CD4-positive, alpha-beta T cell treated with Interleukin-10 for 1 hour (primary cell): ENCODE results near the gene TMEM39A.
A peak's percentile ranks its signal among the peaks of the same experiment; 100 is the strongest.

Experiments
- DNase-seq: peaks from one replicate; pipeline ENCODE4 v3.0.0-alpha.2; 2020

TMEM39A gene

DNA sequence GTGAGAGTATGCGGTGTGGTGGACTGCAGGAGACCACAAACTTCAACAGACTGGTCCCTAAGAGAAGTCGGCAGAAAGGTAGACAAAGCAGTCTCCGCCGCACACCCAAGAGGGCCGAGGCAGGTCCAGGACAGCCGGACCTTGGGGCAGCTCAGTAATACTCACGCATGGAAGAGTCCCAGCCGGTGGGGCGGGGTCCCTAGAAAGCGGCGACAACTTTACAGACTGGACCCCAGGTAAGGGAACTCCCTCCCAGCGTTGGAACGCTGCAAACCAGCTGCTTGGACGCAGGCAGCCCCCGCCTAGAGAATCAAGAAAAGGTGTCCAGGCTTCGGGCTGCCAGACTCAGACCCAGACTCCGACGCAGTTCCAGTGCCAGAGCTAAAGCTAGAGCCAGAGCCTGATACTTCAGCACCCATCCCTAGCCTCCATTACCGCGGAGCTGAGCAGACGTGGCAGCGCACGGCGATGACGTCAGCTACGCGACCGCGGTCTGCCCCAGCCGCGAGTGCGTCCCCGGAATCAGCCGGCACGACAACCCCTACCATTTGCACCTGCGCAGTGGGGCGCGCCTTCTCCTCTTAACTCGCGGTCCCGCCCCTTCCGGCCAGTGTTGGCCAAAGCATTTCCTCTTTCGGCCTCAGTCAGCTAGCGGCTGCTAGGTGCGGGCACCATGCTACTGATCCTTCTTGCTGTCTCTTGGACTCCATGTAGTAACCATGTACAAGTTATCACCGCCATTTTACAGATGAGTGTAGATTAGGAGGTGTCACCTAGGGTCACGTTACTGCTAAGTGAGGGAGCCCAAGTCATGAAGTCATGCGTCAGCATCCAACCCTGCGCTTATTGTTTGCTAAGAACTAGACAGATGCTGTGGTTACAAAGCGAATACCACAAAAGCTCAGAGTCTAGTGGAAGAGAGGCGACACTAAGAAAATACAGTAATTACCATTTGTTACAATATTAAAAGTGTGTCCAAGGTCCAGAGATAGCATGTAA lies at the start of gene TMEM39A:
TMEM39A (minus strand) TSS at position 445 of the 999 bp plus-strand sequence. CDS start 1,541 bp downstream, outside the sequence.
- peak; percentile 98 for DNase-seq

DNA sequence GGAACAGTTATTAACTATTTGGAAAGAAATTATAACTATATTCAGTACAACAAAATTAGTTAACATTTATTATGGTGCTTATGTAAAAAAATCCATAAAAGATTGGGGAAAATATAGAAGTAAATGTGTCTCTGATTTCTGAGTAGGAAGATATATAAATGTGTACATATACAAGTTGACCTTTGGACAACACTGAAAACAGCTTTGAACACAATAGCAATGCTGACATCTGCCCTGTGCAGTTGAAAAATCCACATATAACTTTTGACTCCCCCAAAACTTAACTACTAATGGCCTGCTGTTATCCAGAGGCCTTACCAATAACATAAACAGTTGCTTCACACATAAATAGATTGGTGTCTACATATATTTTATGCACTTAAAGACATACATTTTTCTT lies 47.3 kb upstream of the TMEM39A start:
- no peak for DNase-seq

DNA sequence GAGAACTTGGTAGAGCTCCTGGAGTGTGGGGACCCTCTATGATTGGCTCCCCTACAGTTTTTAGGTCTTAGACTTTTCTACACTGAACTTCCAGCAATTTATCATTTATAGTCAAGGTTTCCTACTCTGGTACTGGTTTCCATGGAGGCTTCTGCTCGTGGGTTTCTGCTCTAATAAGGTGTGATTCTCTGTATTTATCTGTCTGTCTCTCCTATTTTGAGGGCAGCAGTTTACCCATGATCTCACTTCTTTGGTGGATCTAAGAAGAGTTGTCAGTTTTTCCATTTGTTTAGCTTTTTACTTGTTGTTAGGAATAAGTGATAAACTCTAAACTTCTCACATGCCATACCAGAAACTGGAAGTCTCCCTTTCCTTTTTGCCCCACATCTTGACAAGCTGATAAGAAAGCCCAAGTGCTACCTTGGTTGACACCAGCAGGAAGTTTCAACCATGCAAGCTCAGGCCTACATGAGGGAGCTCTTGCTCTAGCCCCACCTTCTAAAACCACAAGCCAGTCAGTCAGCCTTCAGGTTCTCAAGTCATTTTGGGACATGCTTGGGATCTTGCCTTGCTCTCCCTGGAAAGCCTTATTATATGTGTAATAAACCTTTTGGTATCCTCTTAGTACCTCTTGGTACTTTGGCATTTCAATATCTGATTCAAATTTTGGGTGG lies 44.9 kb upstream of the TMEM39A start:
- no peak for DNase-seq

- DNase-seq: no peak
Observed at GRCh38 chr3:119507404-119507803, 44.0 kb upstream of the TMEM39A start.

DNA sequence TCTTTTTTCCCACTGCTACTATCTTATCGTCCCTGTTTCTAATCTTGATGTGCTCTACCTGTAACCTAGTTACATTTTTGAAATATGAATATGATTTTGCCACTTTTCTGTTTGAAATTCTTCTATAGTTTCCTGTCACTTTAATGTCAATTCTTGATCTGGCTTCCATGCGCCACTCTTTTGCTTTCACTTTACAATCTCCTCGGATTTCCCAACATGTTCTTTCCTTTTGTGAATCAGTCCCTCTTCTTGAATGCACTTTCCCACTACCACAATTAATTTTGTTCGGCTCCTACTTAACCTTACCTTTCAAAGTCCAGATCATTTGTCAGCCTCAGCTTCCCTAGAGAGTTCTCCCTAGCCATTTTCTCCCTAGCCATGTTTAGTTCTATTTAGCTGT lies 43.2 kb upstream of the TMEM39A start:
- DNase-seq: no peak

GRCh38 chr3:119500901-119501300 lies 37.5 kb upstream of the TMEM39A start:
- no peak for DNase-seq

DNA sequence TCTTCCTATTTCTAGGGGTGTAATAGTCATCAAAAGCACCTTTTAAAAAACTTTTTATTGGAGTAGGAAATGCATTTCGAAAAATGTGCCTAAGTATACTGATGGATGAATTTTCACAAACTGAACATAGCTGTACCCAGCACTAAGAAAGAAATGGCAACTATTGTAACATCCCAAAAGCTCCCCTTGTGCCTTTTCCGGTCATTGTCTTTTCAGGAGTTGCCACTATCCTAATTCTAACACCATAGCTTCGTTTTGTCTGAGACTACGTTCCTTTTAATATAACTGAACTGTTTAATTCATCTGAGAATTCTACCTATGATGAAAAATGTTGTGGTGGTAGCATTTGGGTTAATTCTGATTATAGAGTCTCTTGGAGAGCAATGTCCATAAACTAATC lies 36.9 kb upstream of the TMEM39A start:
- DNase-seq: no peak

GRCh38 chr3:119498186-119499011 lies 35.0 kb upstream of the TMEM39A start, which contains the start of gene TIMMDC1:
TSS of gene TIMMDC1 (plus strand) at chr3:119498547. CDS start at chr3:119498734, 187 bp downstream.
- peak; percentile 97 for DNase-seq

DNA sequence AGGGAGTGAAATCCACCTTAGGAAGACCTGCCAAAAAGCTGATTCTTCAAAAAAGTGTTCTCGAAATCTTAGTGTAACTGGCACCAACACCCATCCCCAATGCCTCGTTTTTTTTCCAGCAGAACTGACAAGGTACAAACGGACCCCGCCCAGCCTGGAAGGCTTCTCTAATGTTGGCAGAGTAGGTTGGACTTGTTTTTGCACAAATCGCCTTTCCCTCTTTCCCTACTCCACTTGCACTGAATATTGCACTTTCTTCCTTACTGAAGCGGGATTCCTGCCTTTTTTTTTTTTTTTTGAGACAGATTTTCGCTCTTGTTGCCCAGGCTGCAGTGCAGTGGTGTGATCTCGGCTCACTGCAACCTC lies 34.4 kb upstream of the TMEM39A start:
- no peak for DNase-seq

- no peak for DNase-seq
Observed at GRCh38 chr3:119494597-119494996, 31.2 kb upstream of the TMEM39A start.

GRCh38 chr3:119492810-119493209 lies 29.4 kb upstream of the TMEM39A start:
- DNase-seq: no peak

GRCh38 chr3:119492128-119492527 lies 28.7 kb upstream of the TMEM39A start:
- no peak for DNase-seq

DNA sequence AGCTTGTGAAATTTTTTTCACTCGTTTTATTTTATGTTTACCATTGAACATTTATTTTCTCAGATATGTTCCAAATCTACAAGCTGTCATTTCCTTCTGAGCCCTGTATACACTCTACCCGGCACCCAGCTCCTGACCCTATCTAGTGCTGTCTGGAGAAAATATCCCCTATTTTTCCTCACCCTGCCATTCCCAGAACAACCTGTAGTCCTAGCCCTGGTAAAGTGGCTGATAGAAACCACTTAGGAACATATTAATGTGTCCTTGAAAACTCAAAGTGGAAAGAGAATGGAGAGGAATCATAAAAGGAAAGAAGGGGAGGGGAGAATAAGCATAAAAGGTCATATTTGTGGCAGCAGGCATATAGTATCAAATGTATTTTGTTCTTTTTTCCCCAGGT lies 26.7 kb upstream of the TMEM39A start:
- DNase-seq: no peak

- no peak for DNase-seq
Observed at GRCh38 chr3:119485563-119485962, 22.1 kb upstream of the TMEM39A start.

- DNase-seq: no peak
Observed at GRCh38 chr3:119483101-119483500, 19.7 kb upstream of the TMEM39A start.

GRCh38 chr3:119481079-119481478 lies 17.7 kb upstream of the TMEM39A start:
- DNase-seq: no peak

GRCh38 chr3:119470866-119471265 lies 7.5 kb upstream of the TMEM39A start:
- DNase-seq: no peak

DNA sequence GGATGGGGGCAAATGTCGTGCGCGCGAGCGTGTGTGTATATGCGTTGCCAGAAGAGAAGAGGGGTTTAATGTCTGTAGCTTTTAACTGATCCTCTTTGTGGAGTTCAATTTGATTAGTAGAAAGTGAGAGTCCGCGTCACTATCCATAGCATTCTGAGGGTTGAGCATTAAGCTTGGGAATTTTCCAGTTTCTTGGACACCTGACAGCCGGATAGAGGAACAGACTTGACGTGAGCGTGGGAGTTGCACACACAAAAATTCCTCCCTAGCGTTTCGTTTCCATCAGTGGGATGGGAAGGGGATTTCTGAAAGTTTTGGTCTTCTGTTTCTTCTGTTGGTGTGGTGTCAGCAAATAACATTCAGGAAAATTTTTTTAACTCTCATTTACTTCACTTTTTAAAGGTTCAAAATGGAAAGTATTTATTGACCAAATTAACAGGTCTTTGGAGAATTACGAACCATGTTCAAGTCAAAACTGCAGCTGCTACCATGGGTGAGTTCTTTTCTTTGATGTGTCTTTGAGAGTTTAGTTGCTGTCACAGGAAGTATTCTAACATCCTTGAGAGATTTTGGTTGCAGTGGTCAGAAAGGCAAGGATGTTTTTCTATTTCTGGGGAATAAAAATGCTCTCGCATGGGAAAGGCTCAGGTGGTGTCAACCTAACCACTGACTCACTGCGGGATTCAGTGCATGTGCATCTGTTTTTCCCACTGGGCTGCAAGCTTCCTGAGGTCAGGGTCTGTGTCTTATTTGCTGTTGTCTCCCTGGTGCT lies 6.2 kb upstream of the TMEM39A start:
- DNase-seq: peak; percentile 6

DNA sequence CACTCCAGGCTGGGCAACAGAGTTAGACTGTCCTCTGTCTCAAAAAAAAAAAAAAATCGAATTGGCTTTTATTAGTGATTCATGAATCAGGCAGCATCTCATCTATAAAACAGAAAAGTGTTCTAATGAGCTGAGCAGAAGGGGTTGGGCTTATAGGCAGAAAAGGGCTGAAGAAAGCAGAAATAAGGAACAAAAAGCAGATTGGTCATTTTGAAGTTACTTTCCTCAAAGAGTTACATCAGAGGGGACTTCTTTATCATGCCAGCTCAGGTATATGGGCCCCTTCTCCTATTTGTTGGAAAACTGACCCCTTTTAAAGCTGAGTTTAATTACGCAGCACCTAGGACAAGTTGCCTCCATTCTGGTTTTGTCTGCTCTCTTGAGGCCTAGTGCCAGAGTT lies 4.6 kb upstream of the TMEM39A start:
- no peak for DNase-seq

GRCh38 chr3:119457246-119457645 lies 6.2 kb downstream of the TMEM39A start:
- no peak for DNase-seq

- no peak for DNase-seq
Observed at GRCh38 chr3:119456469-119456868, 6.9 kb downstream of the TMEM39A start.

DNA sequence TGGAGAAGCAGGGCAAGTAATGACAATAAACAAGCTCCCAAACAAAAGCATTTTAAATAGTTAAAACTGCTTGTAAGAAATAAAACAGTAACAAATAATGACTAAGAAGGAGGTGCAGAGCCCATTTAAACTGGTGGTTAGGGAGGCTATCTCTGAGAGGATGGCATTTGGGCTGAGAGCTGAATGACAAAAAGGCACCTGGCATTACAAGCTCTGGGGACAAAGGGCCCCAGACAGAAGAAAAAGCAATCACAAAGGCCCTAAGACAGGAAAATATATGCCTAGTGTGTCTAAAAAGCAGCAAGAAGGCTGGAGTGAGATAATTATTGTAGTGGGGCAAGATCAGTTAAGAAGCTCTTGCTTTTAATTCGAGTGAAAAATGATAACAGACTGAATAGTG lies 9.6 kb downstream of the TMEM39A start:
- DNase-seq: no peak
